HG02943 (cell line): Measurements from ENCODE around the gene SERPINA3.
"Not testable (repeated sequence)": the region's sequence is repeated elsewhere in the genome, so short reads cannot be mapped to it uniquely, and the experiment has no call there.

ENCODE experiments used
- ATAC-seq: cut with Tn5 transposase; IDR thresholded peaks from one replicate; pipeline ENCODE4 v1.9.1; 2021; ENCODE audit warnings: mild to moderate bottlenecking, low read depth, moderate library complexity; ENCODE audit not compliant: unreplicated experiment

The SERPINA3 gene

DNA sequence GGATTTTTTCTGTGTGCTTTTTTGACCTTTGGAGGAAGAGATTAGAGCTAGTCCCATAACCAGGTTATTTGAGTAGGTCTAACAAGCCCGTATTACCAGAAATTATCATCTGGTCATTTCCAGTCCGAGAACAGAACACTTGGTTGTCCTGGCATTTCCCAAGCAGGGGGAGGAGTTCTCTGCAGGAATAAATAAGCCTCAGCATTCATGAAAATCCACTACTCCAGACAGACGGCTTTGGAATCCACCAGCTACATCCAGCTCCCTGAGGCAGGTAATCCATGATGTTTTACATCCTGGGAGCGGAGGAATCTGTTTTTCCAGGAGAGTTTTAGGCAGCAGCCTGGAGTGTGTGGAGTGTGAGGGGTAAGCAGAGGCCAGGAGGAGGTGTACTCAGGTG is at the start of gene SERPINA3:
Gene SERPINA3 (plus strand): TSS at position 218 of the 400 bp plus-strand sequence. CDS start 2,051 bp downstream, outside the sequence.
- ATAC-seq, result no peak

DNA sequence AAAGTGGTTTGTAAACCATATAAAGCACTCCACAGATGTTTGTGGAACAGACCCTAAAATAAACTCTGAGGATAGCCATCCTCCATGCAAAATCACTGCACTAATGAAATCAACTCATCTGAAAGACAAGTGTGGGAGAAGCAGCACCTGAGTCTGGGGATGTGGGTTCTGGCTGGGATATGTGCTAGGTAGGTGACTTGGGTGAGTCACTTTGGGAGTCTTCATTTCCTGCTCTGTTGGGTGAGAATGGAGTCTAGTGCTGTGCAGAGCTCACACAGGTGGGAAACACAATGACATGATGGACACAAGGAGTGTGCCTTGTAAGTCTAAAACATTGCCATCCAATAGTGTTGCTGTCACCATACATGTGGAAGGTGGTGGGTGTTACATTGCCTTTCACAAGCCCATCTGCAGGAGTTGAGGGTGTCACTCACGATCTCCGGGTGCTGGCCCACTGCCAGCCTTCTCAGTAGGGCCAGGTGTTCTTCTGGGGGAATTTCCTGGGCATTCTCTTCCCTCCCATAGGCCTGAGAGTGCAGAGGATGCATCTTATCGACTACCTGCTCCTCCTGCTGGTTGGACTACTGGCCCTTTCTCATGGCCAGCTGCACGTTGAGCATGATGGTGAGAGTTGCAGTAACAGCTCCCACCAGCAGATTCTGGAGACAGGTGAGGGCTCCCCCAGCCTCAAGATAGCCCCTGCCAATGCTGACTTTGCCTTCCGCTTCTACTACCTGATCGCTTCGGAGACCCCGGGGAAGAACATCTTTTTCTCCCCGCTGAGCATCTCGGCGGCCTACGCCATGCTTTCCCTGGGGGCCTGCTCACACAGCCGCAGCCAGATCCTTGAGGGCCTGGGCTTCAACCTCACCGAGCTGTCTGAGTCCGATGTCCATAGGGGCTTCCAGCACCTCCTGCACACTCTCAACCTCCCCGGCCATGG is 49.0 kb upstream of the SERPINA3 start:
- no peak for ATAC-seq

DNA sequence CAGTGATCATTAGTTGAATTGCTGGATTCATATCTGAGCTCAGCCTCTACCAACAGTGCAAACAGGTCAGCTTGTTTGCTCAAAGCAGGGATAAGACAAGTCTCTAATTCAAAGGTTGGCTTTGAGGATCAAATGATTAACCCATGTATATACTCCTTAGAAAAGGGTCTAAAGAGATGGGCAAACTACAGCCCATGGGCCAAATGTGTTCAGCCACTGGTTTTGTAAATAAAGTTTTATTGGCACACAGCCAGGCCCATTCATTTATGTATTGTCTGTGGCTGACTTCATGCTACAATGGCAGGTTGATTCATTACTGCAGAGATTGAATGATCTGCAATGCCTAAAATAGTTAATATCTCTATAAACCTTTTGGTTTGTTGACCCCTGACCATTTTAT is 47.8 kb upstream of the SERPINA3 start:
- no peak for ATAC-seq

DNA sequence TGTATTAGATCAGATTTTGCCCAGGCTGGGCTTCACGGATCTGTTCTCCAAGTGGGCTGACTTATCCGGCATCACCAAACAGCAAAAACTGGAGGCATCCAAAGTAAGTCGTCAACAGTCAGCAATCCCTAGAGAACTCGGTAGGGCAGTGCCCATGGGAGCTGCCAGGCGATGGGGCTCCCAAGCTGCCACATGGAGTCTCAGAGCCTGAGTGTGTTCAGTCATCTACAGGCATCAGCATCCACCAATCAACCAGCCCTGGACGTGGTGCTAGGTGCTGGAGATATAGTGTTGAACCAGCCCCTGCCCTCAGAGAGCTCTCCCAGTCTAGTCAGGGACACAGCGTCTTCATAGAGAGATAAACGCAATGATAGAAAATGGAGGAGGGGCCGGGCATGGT is 44.0 kb upstream of the SERPINA3 start:
- ATAC-seq, result no peak

DNA sequence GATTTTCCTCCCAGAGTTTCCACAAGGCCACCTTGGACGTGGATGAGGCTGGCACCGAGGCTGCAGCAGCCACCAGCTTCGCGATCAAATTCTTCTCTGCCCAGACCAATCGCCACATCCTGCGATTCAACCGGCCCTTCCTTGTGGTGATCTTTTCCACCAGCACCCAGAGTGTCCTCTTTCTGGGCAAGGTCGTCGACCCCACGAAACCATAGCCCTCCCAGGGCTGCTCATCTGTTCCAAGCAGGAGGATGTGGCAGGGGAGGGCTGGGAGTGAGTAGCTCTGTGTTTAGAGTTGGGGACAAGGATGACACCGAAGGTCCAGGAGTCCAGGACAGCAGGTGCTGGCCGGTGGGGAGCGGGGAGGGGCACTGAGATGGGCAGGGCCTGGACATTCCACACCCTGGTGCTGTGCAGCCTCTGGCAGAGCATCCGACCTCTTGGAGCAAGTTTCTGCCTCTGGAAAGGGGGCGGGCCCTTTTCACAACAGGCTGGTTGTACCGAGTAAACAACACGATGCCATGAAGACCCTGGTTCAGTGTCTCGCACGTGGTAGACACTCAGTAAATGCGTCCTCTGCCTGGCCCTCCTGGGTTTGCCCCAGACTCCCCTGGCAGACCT is 42.7 kb upstream of the SERPINA3 start:
- no peak for ATAC-seq

DNA sequence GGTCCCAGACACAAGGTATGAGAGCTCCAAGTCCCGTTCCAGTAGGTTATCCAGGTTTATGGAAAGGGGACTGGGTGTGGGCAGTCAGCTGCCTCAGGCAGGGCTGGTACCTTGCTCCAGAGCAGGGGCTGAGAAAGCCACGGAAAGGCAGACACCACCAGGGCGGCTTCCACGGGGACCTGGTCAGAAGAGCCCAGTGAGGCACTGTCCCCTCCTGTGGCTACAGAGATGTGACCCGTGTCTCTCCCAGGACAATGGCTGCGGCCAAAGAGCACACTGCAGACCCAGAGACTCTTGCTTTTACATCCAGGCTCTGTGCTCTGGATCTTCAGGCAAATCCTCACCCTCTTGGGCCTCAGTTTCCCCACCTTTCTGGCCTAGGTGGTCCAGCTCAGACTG is 42.2 kb upstream of the SERPINA3 start:
- ATAC-seq, result no peak

DNA sequence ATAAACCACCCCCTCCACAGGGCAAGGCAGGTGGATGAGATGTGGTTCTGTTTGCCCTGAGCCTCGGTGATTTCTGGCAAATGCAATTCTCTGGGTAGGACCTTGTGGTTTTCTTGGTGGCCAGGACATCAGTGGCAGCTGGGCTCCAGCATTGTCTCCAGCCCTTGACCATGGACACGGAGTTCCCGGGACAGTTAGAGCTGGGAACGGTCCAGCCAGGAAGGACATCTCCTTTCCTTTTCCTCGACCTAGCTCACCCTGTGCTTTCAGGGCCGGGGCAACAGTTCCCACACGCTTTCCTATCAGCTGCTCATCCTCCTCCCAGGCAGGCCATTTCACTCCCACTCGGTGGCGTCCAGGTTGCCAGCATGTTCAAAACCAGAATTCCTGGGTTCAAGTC is 41.8 kb upstream of the SERPINA3 start:
- ATAC-seq, result no peak

DNA sequence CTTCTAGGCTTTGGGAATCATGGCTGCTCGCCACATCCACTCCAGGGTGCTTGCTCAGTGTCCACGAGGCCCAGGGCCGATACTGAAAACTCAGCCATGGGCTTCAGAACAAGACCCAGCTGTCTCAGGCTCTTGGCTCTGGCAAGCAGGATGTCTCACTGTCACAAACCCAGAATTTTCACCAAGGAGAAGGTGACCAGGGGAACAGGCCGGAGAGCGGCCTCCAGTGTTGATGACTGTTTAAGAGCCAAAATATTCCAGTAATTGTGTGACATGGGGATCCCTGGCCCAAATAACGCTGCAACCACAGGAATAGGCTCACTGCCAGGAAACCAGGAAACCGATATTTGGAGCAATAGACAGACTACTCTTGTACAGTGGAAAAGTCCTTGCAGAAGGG is 40.8 kb upstream of the SERPINA3 start:
- no peak for ATAC-seq

DNA sequence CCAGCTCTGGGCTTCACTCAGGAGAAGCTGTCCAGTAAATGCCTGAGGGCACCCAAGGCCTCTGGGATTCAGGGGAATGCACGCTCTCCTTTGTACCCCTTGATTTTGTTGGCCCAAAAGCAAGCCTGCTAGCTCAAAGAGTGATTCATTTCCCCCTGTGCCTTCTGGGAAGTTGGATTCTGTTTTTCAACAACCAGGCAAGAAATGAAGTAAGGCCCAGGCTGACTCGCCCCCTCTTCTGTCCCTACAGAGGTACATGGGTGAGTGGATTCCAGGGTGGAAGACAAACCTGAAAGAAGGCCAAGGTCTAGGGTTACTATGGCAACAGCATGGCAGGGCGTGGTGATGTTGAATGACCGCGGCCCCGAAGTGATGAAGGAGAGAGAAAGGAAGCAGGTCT is 40.2 kb upstream of the SERPINA3 start:
- no peak for ATAC-seq

DNA sequence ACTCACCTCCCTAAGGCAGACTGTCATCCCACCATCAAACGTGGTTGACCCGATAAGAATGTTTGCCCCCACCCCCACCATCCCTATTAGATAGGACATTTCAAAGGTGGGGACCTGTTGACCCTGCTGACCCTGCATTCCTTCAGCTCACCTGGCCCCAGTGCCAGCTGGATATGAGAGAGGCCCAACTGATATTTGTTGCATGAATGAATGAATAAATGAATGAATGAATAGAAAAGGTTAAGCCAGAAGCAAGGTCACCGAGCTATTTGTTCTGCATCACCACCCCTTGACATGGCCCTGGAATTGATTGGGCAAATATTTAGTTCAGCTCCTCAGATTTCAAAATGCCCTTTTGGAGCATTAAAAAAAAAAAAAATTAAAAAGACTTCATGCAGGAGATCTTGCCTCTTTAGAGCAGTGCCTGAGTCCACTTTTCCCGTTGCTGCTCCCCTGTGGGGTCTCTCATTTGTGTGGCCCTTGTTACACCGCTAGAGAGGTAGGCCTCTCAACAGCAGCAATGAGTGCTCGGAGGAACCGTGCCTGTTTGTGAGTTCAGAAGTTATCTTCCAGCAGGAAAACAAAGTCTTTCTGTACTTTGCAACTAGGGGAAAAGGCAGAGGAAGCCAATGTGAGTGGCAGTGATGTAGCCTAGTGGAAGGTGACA is 39.4 kb upstream of the SERPINA3 start:
- no peak for ATAC-seq

DNA sequence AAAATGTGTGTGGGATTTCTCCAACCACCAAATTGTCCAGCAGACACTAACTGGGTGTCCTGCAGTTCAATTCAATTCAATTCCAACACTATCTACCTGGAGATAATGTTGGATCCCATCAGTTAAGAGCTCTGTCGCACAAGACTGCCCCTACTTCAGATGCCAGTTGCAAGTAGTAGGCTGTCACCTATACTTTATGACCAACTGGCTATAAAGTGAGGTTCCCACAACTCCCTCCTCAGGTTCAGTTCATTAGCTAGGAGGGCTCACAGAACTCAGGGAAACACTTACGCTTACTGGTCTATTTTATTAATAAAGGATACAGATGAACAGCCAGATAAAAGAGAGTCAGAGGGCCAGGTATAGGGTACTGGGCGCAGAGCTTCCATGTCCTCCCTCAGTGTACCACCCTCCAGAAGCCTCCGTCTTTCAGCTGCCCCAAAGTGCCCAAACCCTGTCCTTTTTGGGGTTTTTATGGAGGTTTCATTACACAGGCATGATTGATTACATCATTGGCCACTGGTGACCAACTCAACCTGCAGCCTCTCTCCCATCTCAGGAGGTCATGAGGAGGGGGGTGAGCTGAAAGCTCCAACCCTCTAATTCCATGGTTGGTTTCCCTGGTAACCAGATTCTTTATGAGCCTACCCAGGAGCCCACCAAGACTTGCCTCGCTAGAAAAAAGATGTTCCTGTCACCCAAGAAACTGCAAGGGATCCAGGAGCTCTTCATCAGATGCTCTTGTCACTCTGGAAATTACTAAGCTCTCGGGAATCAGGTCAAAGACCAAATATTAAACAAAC is 38.5 kb upstream of the SERPINA3 start:
- ATAC-seq, result no peak

DNA sequence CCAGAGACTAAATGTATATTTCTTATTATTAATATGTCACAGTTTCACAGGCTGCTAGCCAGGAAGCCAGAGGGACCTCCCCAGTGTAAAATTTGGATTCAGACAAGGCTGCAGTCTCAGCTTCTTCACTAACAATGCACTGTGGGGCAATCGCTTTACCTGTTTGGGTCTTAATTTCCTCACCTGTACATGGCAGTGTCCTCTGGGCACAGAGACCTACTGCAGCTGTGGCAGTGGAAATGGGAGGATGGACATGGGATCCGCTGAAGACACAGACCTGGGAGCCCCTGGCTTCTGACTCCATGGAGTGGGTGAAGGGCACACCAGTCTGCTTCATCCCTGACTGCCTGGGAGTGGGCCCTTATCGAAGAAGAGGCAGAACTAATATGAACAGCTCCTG is 37.9 kb upstream of the SERPINA3 start:
- ATAC-seq, result no peak

DNA sequence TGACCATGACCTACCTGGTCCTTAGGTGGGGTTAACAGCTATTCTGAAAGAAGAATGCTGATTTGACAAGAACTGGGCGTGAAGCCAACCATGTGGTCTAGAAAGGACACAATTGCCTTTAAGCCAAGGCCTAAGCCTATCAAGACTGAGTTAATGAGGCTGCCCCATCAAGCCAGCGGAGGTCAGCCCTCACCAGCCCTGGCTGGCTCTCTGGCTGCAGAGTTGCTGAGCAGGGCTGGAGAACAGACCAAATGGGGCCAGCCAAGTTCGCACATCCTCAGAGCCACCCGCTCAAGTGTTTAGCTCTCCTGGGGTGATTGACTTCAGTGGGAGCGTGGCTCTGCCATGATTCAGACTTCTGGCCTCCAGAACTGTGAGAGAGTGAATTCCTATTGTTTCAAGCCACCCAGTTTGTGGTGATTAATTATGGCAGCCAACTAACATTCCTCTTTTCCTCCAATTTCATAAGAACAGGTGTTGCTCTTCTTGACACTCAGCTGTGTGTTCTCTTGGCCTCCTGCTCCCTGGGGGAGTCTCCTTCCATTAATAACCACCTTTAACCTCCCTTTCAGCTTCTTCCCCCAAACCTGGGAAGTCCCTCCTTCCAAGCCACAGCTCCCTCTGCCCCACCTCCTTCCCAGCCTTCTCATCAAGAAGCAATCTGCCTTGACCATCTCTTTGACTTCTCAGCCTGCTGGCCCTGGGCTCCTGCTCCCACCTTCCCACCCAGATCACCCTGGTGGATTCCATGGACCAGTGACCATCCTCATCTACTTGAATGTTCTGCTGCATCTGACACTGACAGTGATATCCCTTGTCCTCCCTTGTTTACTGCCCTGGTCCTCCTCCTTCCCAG is 36.2 kb upstream of the SERPINA3 start:
- no peak for ATAC-seq

DNA sequence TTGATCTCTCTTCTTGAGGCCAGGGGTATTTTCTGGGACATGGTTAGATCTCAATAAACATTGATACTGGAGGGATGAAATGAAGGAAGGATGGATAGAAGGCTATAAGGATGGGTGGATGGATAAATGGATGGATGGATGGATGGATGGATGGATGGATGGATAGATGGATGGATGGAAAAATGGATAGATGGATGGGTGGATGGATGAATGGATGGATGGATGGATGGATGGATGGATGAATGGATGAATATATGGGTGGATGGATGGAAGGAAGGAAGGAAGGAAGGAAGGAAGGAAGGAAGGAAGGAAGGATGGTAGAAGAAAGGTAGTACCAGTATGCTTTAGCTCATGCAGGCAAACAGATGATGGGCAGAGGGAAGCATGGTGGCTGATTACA is 34.7 kb upstream of the SERPINA3 start:
- ATAC-seq, result not testable (repeated sequence)

DNA sequence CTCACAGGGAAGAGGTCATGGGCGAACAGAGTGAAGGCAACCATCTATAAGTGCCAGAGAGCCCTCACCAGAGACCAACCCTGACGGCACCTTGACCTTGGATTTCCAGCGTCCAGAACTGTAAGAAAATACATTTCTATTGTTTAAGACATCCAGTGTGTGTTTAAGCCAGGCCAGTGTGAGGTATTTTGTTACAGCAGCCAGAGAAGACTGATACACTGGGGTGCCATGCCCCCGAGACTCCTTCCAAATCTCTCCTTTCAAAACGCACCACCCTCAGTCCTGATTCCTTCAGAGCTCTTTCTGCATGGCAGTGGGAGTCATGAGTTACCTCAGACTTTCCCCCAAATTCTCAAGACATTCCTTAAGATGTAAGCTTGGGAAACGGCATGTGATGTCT is 33.5 kb upstream of the SERPINA3 start:
- no peak for ATAC-seq

DNA sequence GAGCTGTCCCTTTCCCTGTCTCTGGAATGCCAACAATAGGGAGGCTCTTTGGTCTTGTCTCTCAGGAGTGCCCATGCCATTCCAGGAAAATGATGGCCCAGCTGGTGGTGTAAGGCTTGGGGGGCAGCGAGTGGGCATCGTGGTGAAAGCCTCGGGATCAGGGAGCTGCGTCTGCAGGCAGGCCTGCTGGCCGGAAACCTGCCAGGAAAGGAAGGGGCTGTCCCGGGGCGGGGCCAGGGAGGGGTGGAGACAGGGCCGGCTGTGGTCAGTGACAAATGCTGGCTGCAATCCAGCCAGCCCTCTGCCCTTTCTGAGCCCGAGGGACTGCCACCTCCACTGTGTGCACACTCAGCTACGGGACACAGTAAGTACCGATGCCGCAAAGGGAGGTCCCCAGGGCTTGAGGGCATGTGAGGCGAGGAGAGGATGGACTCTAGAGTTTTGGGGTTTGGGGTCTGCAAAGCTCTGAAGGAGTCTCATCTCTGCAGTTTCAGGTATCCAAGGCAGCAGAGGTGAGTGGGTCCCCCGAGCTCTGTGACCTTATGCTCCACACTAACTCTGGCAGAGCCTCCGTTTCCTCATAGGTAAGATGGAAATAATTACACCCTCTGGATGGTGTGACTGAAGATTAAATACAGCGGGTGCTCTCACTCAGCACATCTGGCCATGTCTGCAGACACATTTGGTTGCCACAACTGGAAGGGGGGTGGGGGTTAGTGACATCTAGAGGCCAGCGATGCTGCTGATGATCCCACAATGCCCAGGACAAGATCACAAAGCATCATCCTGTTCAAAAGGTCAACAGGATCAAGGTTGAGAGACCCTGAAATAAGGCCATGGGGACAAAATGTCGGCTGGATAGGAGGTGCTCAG is 30.8 kb upstream of the SERPINA3 start, which contains the start of gene SERPINA5:
Gene SERPINA5 (plus strand): TSS at position 300 of the 873 bp plus-strand sequence. CDS start 5,937 bp downstream, outside the sequence.
- ATAC-seq, result no peak

DNA sequence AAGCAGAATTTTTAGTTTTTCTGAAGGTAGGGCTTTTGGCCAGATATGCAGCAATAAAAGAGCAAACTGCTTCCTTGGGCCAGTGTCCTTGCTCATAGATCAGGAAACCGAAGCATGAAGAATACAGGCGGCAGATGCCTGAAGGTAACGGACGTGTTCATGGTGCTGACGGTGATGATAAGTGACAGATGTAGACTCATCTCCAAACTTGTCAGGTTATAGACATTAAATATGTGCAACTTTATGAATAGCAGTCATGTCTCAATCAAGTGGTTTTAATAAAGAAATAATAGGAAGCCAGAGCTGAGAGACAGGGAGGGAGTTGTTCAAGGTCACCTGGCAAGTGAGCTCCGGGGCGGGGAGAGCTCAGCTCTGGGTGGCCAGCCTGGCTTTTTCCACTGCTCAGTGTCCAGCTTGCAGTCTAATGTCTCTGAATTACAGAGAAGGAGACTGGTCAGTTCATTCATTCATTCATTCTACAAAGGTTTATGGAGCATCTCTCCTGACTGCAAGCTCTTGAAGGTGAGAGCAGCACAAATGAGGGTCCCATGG is 29.9 kb upstream of the SERPINA3 start:
- no peak for ATAC-seq

DNA sequence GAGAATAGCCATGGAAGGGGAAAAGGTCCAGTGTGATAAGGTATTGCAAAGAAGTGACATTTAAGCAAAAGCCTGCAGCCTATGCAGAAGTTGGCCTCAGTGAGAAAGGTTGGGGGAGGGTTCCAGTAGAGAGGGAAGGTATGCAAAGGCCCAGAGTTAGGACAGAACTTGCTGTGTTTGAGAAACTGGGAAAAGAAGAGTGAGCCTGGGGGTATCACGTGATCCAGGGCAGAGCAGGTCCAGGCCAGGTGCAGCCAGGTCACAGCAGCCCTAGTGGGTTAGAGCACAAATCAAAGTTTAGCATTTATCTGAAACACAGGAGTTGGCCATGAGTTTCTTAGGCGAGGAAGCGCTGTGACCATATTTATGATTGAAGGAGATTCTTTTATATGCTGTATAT is 29.3 kb upstream of the SERPINA3 start:
- no peak for ATAC-seq
